GM18873 (cell line): ENCODE measurements around the gene GTF2A2.
"Not testable (repeated sequence)": the region's sequence is repeated elsewhere in the genome, so short reads cannot be mapped to it uniquely, and the experiment has no call there.

Source experiments
- ATAC-seq: cut with Tn5 transposase; IDR thresholded peaks from one replicate; pipeline ENCODE4 v1.9.1; 2021; ENCODE audit warnings: mild to moderate bottlenecking, moderate library complexity, moderate number of reproducible peaks; ENCODE audit not compliant: unreplicated experiment, low FRiP score

GTF2A2 gene

DNA sequence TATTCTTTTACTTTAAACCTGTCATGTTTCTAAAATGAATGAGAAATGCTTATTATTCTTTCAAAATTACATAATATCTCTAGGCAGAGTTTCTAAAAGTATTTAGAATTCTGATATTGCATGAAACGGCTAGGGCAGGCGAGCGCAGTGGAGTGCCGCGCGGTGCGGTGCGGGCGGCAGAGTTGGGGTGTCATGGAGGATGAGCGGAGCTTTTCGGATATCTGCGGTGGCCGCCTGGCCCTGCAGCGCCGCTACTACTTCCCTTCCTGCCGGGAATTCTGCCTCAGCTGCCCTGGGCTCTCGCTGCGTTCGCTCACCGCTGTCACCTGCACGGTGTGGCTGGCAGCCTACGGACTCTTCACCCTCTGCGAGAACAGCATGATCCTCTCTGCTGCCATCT is 19.2 kb upstream of the GTF2A2 start:
- no peak for ATAC-seq

DNA sequence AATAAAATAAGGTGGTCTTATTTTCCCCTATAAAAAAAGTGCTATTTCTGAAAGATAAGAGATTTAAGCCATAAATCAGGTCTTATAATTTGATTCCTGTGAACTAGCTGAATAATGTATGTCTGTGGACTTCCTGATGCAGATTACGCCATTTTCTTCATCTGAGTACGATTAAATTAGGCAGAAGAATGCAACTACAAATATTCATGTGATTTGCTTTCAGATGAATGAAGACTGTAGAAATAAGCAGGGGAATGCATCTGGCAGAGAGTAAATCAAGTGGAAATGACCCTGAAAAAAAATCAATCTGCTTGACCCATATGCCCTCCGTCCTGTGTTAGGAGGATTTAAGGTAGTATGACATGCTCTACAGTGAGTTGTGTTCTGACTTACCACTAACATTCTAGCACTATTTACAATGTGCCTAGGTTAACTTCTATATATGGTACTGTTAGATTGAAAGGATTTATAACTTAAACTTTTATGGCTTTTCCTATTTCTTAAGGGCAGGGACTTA is 17.1 kb upstream of the GTF2A2 start:
- no peak for ATAC-seq

DNA sequence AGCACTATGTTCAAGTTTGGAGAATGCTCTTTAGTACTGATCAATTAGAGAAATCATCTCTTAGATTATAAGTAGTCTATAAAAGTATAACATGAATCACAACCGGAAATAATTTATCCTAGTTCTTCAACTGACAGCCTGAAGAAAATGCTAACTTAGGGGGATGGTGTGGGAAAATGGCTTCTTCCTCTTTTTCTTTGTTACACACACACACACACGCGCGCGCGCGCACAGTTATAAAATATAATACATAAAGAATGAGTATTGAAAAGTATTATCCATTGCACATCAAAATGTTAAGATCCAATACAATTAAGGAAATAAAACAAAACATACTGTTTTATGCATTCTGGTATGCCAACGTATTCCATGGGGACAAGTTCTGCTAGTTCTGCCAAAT is 11.2 kb upstream of the GTF2A2 start:
- no peak for ATAC-seq

GRCh38 chr15:59662260-59662659 is 4.9 kb upstream of the GTF2A2 start:
- ATAC-seq, result no peak

DNA sequence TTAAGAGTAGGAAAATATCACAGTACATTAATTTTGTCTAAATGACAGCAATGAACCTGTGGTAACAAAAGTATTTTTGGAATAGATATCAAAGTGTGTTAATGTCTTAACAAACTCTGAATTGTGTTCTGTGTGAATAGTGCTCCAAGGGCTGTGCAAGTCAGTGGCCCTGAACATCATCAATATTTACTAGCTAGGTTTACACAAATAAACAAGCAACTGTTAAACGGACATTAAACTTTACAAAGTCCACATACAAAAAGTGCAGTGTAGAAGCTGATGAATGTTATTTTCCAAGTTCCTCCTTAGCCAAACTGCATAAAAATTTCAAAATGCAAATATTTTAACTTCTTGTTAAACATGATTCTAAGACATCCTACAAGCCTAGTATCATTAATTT is 2.1 kb upstream of the GTF2A2 start:
- ATAC-seq, result no peak

GRCh38 chr15:59657635-59658125 is 365 bp upstream of the GTF2A2 start:
- no peak for ATAC-seq

GRCh38 chr15:59654046-59654445 is 3.3 kb downstream of the GTF2A2 start:
- ATAC-seq, result no peak

DNA sequence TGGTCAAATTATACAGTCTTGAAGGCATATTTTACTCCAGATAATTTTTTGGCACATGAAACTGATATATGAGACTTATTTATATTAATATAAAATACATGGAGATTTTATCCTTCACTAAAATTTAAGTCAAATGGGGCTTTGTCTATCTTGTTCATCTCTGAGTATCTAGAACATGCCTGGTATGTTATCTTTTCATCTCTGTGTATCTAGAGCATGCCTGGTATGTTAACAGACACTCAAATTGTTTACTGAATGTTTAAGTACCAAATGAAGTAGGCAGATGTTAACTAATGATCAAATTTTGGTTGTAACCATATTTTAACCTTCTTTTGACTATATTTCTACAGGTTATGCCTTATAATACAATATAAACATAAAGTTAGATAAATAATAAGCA is 7.7 kb downstream of the GTF2A2 start:
- ATAC-seq, result no peak

DNA sequence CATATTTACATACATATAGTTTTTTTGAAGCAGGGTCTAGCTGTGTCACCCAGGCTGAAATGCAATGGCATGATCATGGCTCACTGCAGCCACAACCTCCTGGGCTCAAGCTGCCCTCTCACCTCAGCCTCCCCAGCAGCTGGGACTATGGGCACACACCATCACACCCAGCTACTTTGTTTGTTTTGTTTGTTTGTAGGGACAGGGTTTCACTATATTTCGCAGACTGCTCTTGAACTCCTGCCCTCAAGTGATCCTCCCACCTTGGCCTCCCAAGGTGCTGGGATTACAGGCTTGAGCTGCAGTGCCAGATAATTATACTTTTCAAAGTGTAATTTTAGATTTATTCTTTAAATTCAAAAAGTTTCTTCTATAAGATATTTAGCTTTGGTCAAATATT is 10.2 kb downstream of the GTF2A2 start:
- no peak for ATAC-seq

- no peak for ATAC-seq
Observed at GRCh38 chr15:59646277-59646676, 11.0 kb downstream of the GTF2A2 start.

DNA sequence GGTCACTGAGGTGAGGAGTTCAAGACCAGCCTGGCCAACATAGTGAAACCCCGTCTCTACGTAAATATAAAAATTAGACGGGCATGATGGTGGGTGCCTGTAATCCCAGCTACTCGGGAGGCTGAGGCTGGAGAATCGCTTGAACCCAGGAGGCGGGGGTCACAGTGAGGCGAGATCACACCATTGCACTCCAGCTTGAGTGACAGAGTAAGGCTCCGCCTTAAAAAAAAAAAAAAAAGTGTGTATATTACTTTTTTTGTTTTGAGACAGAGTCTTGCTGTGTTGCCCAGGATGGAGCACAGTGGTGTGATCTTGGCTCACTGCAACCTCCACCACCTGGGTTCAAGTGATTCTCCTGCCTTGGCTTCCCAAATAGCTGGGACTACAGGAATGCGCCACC is 11.5 kb downstream of the GTF2A2 start:
- ATAC-seq, result not testable (repeated sequence)

GRCh38 chr15:59644756-59645155 is 12.6 kb downstream of the GTF2A2 start:
- no peak for ATAC-seq

DNA sequence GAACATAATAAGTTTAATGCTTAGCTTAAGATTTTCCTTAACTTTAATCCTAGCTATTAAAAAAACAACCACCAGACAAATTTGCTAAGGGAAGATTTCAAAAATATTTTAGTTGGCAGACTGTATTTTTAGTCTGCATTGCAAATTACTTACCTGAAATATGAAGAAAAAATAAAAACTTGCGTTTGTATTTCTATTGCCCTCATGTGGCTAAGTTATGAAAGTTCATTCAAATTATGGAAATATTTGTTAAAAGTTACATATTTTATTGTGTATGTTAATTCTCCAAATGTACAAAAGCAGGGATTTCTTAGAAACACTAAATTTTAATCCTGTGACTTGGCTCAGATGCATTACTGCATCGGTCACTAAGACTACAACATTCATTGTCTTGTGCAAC is 15.0 kb downstream of the GTF2A2 start:
- ATAC-seq, result no peak

DNA sequence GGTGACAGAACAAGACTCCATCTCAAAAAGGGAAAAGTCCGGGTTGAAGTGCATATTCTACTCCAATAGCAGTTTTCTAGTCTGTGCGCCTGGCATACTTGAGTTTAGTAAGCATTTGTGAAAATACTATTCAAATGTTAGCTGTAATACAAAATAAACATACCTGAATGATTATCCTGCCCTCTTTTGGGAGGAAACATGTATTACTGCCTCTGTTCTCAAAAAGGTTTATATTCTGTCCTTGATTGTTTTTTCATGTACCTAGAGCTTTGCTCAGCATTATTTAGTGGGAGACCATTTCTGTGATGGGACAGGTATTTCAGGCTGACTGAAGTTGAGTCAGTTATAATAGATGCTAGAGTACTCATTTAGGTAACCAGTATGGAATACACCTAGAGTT is 19.8 kb downstream of the GTF2A2 start:
- ATAC-seq, result not testable (repeated sequence)

- no peak for ATAC-seq
Observed at GRCh38 chr15:59636184-59636583, 21.1 kb downstream of the GTF2A2 start.

GRCh38 chr15:59632714-59633113 is 24.6 kb downstream of the GTF2A2 start:
- no peak for ATAC-seq

GRCh38 chr15:59622289-59622688 is 35.0 kb downstream of the GTF2A2 start:
- no peak for ATAC-seq

DNA sequence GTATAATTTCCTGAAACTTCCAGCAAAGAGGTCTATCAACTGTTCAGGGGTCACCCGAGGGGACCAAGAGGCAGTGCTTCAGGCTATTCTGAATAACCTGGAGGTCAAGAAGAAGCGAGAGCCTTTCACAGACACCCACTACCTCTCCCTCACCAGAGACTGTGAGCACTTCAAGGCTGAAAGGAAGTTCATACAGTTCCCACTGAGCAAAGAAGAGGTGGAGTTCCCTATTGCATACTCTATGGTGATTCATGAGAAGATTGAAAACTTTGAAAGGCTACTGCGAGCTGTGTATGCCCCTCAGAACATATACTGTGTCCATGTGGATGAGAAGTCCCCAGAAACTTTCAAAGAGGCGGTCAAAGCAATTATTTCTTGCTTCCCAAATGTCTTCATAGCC is 38.9 kb downstream of the GTF2A2 start:
- ATAC-seq, result no peak

DNA sequence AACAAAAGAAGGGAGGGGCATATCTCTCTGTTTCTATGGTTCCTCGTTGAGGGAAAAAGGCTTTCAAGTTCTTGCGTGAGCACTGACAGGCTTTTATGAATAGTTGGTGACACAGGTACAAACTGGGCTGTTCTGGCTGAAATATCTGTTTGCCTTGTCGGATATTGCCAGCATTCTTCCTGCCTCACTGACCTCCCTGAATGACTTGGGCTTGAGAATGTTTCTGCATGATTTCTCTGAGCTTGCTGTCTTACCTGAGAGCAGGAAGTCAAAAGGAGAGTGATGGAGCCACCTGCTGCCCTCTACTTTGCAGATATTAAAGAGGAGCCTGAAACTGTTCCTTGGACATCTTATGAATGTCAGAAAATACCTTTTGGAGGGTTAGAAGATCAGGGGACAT is 40.9 kb downstream of the GTF2A2 start:
- ATAC-seq, result no peak

DNA sequence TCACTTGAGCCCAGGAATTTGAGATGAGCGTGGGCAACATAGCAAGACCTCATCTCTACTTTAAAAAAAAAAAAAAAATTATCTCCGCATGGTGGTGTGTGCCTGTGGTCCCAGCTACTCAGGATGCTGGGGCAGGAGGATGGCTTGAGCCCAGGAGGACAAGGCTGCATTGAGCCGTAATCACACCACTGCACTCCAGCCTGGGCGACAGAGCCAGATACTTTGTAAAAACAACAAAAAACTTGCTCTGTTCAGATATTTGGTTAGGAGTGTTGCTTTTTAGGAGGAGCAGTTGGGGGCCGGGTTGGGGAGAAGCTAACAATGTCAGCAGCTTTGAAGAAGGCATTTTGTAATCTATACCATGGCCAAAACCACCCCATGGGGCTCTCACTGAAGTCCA is 41.7 kb downstream of the GTF2A2 start:
- ATAC-seq, result no peak

GRCh38 chr15:59614153-59614552 is 43.2 kb downstream of the GTF2A2 start:
- ATAC-seq, result no peak

GRCh38 chr15:59611276-59612260 is 45.7 kb downstream of the GTF2A2 start, which contains the start of gene GCNT3:
GCNT3 (plus strand) TSS chr15:59611783; CDS start chr15:59618239, 6,456 bp downstream.
- no peak for ATAC-seq
